NCI-H2107 treated with DMSO at 0.1 percent for 48 hours (cell line): Measurements from ENCODE around the gene GJD3.

Experiments
- DNase-seq: peaks from one replicate; lab custom pipeline; 2025; ENCODE audit not compliant: unreplicated experiment; lab: John Stamatoyannopoulos, UW

GJD3 gene

GRCh38 chr17:40341808-40342503, 22.6 kb downstream of the GJD3 start:
- no peak for DNase-seq

- DNase-seq: peak; percentile 23
Measured at GRCh38 chr17:40340880-40341807, 23.4 kb downstream of the GJD3 start.

GRCh38 chr17:40340327-40340726, 24.2 kb downstream of the GJD3 start:
- no peak for DNase-seq

- DNase-seq: no peak
Measured at GRCh38 chr17:40338941-40339649, 25.4 kb downstream of the GJD3 start.

- no peak for DNase-seq
Measured at GRCh38 chr17:40338058-40338457, 26.5 kb downstream of the GJD3 start.

- no peak for DNase-seq
Measured at GRCh38 chr17:40337351-40337750, 27.2 kb downstream of the GJD3 start.

GRCh38 chr17:40335620-40336019, 28.9 kb downstream of the GJD3 start:
- no peak for DNase-seq

GRCh38 chr17:40333781-40334448, 30.6 kb downstream of the GJD3 start:
- no peak for DNase-seq

GRCh38 chr17:40331743-40332641, 32.5 kb downstream of the GJD3 start:
- no peak for DNase-seq

- no peak for DNase-seq
Measured at GRCh38 chr17:40330850-40331470, 33.6 kb downstream of the GJD3 start.

GRCh38 chr17:40329839-40330794, 34.4 kb downstream of the GJD3 start:
- DNase-seq: no peak

- DNase-seq: no peak
Measured at GRCh38 chr17:40328386-40328766, 36.2 kb downstream of the GJD3 start.

GRCh38 chr17:40327735-40328385, 36.7 kb downstream of the GJD3 start:
- no peak for DNase-seq

- no peak for DNase-seq
Measured at GRCh38 chr17:40327244-40327729, 37.2 kb downstream of the GJD3 start.

- DNase-seq: no peak
Measured at GRCh38 chr17:40326832-40327199, 37.7 kb downstream of the GJD3 start.

- no peak for DNase-seq
Measured at GRCh38 chr17:40326014-40326831, 38.3 kb downstream of the GJD3 start.
